ENCODE results near the gene MCOLN3.
"Not testable (repeated sequence)": the region's sequence is repeated elsewhere in the genome, so short reads cannot be mapped to it uniquely, and the experiment has no call there.

The MCOLN3 gene

GRCh38 chr1:85047472-85048295, 616 bp downstream of the MCOLN3 start:
- no peak for DNase-seq

- no peak for DNase-seq
These were observed 1.2 kb downstream of the MCOLN3 start for GRCh38 chr1:85047144-85047471.

GRCh38 chr1:85042413-85042812, 5.9 kb downstream of the MCOLN3 start:
- DNase-seq = no peak

GRCh38 chr1:85041793-85042192, 6.5 kb downstream of the MCOLN3 start:
- DNase-seq = no peak

GRCh38 chr1:85033221-85033620, 15.1 kb downstream of the MCOLN3 start:
- no peak for DNase-seq

GRCh38 chr1:85030536-85030935, 17.8 kb downstream of the MCOLN3 start:
- no peak for DNase-seq

GRCh38 chr1:85028151-85028550, 20.1 kb downstream of the MCOLN3 start:
- DNase-seq = no peak

GRCh38 chr1:85027242-85027983, 20.9 kb downstream of the MCOLN3 start:
- no peak for DNase-seq

- DNase-seq = no peak
These were observed 22.4 kb downstream of the MCOLN3 start for GRCh38 chr1:85025940-85026339.

- no peak for DNase-seq
These were observed 23.6 kb downstream of the MCOLN3 start for GRCh38 chr1:85024736-85025135.

- no peak for DNase-seq
These were observed 25.6 kb downstream of the MCOLN3 start for GRCh38 chr1:85022700-85023099.

- DNase-seq = no peak
These were observed 28.3 kb downstream of the MCOLN3 start for GRCh38 chr1:85019994-85020393.

GRCh38 chr1:85015826-85016225, 32.5 kb downstream of the MCOLN3 start:
- no peak for DNase-seq

- DNase-seq = not testable (repeated sequence)
These were observed 42.7 kb downstream of the MCOLN3 start for GRCh38 chr1:85005641-85006040.

GRCh38 chr1:85001742-85002141, 46.6 kb downstream of the MCOLN3 start:
- no peak for DNase-seq

- no peak for DNase-seq
These were observed 49.5 kb downstream of the MCOLN3 start for GRCh38 chr1:84998642-84999280.

GRCh38 chr1:84997667-84998600, 50.4 kb downstream of the MCOLN3 start:
- no peak for DNase-seq

- no peak for DNase-seq
These were observed 51.2 kb downstream of the MCOLN3 start, which contains the start of gene MCOLN2 for GRCh38 chr1:84996846-84997666. Gene MCOLN2, minus strand, starts transcription at chr1:84997113. Its CDS starts 241 bp downstream, at chr1:84996872.

GRCh38 chr1:84995484-84996334, 52.6 kb downstream of the MCOLN3 start:
- no peak for DNase-seq

- DNase-seq = no peak
These were observed 57.0 kb downstream of the MCOLN3 start for GRCh38 chr1:84991097-84991920.
